ENCODE results near the gene CTIF.

- TF ChIP-seq POLR2A (IDR thresholded peaks at IDR 0.05; ENCODE audit: low read depth, low read length) (no peak), POLR2AphosphoS5 (IDR thresholded peaks at IDR 0.05; ENCODE audit: low read depth, low read length) (no peak), SPI1 (IDR thresholded peaks at IDR 0.05; ENCODE audit: low read depth, low read length) (no peak)
Observed at GRCh38 chr18:48894799-48895346, 356.0 kb downstream of the CTIF start.

Measured in GM12891 (cell line).